D721Med (cell line): ENCODE results near the gene TMEM214.

Experiments used
- DNase-seq: peaks from one replicate; pipeline ENCODE4 v3.0.0; 2011; ENCODE audit warnings: low spot score; ENCODE audit not compliant: insufficient read length
- FAIRE-seq: peaks from 2 replicates; lab custom pipeline; 2011; peaks lifted over from hg19 to GRCh38; lab: Jason Lieb, UNC
- TF ChIP-seq, protein P1 (sequence below): IDR thresholded peaks from 2 replicates; pipeline ENCODE4 v1.5.1; 2012; ENCODE audit warnings: mild to moderate bottlenecking, control low read depth; ENCODE audit not compliant: insufficient read depth; ENCODE audit errors: missing control alignments

Gene TMEM214

DNA sequence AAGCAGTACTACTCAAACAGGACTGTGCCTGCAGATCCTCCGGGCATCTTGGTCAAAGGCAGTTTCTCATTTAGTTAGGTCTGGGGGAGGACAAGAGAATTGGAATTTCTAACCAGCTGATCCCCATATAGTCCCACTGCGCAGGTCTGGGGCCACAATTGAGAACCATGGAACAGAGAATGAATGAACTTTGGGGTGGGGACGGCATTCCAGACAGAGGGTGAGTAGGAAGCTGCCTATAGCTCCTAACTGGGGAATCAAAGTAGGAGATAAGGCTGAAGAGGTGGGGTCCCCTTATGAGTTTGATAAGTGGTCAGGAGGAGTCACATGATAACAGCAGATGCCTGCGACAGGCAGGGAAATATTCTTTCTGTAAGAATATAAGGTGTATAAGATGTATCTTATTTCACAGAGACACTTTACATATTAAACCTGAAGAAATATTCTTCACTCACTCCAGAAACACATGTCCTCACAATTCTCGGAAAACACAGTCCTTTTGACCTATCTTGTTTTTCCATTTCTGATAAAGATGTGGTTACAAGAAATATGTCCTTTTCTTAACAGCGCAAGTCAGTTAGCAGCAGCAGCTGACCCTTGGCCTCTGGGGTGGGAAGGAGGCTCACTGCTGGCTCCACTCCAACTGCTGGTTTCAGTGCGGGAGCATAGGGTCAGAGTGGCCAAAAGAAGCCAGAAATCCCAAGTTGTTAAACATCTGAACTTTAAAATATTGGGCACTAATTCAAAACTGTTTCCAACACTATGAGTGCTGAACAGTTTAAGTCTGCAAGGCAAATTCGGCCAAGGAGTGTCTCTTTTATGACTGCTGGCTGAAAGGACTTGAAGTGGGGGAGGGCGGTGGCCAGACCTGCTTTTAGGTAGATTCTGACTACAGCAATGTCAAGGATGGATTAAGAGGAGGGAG lies 12.6 kb upstream of the TMEM214 start:
- TF ChIP-seq, protein P1, sequence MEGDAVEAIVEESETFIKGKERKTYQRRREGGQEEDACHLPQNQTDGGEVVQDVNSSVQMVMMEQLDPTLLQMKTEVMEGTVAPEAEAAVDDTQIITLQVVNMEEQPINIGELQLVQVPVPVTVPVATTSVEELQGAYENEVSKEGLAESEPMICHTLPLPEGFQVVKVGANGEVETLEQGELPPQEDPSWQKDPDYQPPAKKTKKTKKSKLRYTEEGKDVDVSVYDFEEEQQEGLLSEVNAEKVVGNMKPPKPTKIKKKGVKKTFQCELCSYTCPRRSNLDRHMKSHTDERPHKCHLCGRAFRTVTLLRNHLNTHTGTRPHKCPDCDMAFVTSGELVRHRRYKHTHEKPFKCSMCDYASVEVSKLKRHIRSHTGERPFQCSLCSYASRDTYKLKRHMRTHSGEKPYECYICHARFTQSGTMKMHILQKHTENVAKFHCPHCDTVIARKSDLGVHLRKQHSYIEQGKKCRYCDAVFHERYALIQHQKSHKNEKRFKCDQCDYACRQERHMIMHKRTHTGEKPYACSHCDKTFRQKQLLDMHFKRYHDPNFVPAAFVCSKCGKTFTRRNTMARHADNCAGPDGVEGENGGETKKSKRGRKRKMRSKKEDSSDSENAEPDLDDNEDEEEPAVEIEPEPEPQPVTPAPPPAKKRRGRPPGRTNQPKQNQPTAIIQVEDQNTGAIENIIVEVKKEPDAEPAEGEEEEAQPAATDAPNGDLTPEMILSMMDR = no peak
- no peak for DNase-seq
- no peak for FAIRE-seq

DNA sequence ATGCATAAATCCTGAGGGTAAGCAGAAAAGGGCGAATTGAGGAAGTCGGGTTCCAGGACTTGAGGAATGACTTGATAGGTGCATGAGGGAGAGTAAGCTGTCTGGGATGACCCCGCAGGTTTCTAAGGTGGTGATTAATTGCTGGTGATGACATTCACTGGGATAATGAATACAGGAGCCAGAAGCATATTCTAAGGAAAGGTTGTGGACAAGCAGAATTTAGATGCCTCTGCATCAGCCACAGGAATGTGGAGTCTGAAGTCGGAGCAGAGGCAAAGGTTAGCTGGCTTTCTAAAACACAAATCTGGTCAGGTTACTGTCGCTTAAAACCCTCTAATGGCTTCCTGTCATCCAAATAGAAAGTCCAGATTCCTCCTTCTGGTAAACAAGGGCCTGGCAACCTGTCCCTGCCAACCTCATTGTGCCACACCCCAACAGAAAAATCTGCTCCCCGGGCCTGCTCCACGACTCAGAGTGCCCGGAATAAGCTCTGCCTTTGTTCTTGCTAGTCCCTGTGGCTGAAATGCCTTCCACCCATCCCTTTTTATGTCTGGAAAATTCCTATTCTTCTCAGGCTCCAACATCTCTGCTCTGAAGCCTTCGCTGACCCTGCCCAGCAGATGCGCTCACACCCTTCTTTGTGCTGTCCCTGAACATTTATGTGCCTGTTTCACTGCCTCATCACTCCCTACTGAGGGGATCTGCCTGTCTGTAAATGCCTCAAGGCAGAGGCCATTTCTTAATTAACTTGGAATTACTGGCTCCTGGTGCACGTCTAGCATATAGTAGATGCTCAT lies 11.3 kb upstream of the TMEM214 start:
- FAIRE-seq = no peak

DNA sequence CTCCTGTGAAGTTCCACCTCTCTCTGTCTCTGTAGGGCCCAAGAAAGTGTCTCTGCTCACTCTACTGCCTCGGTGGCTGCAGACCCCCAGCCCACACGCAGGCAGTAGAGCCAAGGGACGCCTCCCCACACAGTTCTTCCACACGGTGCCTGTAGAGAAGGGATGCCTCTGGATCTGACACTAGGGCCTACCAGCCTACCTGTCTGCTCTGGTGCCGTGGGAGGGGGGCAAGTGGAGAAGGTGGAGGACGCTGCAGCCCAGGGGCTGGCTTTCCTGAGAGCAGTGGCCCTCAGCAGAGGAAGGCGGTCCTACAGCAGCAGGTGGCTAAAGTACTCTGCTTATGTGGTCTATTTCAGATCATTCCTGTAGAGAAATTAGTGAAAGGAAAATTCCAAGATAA lies 9.0 kb upstream of the TMEM214 start:
- no peak for DNase-seq
- no peak for FAIRE-seq
- TF ChIP-seq, protein P1 = no peak

More for the DNA sequence above, 11.3 kb upstream of the TMEM214 start:
- DNase-seq = no peak
- TF ChIP-seq, protein P1 = no peak

DNA sequence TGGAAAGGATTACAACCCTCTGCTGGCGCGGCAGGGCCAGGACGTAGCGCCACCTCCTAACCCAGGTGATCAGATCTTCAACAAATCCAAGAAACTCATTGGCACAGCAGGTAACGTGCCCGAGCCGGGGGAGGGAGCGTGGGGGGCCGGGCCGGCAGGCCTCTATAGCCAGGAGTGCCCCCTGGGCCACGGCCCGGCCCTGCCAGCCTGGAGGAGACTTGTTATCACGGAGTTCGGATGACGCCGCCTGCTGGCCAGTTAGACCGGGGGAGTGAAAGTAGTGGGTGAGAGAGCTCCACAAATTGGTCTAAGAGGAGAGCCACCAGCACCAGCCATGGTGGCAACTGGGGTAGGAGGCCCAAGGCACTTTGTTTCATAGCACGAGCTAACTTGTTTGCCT lies 8.6 kb upstream of the TMEM214 start:
- TF ChIP-seq, protein P1 = no peak
- no peak for FAIRE-seq
- no peak for DNase-seq

DNA sequence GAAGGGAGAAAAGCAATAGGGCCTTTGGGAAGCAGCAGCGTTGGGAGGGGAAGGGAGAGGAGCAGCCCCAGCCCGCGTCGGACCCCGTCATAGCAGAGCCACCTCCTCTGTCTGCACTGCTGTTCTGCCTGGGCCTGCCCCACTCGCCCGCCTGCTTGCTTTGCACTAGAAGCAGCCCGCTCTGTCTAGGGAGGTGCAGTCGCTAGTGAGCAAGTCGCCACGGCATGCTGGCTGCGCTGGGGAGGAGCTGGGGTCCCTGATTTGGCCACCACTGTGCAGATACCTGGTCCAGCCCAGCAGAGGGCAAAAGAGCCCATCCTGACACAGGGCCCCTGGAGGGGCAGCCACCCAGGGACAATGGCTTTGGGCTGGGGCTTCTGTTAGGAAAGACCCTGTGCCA lies 8.0 kb upstream of the TMEM214 start:
- FAIRE-seq (no peak), DNase-seq (no peak)
- TF ChIP-seq, protein P1 = no peak

DNA sequence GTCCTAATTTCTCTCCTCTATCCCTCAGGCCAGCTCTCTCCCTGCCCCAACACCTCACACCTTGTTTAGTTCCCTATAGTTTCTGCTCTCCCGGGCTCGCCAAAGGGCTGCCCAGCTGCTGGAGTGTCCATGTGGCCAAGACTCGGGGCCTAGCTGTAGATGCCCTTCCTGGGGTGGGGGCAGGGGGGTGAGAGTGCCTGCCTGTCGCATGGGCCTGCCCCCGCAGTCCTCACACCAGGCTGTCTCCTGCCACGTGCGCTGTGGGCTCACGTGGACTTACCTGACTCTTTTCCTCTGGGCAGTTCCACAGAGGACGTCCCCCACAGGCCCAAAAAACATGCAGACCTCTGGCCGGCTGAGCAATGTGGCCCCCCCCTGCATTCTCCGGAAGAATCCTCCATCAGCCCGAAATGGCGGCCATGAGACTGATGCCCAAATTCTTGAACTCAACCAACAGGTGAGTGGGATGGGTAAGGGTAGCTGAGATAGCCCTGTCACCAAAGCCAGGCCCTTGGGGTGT lies 7.4 kb upstream of the TMEM214 start:
- TF ChIP-seq, protein P1 = no peak
- FAIRE-seq (no peak), DNase-seq (no peak)
